Liver (tissue), 9 donors: Measurements from ENCODE around the gene SMYD3. TPM values are rescaled to one million over a fixed set of nuclear protein-coding genes. Genes with fewer than 3 reads are reported as not detected.

Experiments used
- DNase-seq: peaks from one replicate; pipeline ENCODE4 v3.0.0-alpha.2; 2017; ENCODE audit warnings: low spot score
- H3K27ac ChIP-seq, 2 donors: one replicate each; pipeline ENCODE4 v1.7.0; 2013; ENCODE audit warnings: inconsistent platforms in 2 of 2, low read length in 2 of 2, control low read depth in 1 of 2, low read depth in 1 of 2, mild to moderate bottlenecking in 1 of 2
- H3K27me3 ChIP-seq, 4 donors: one replicate each; pipeline versions ENCODE4 v1.6.1 to v1.7.0; 2013; ENCODE audit warnings: low read length in 3 of 4, inconsistent platforms in 1 of 4, mild to moderate bottlenecking in 1 of 4, moderate library complexity in 1 of 4; ENCODE audit not compliant: control insufficient read depth in 4 of 4, insufficient read depth in 4 of 4
- H3K36me3 ChIP-seq, 4 donors: one replicate each; pipeline versions ENCODE4 v1.6.1 to v1.7.0; 2013; ENCODE audit warnings: low read length in 3 of 4, mild to moderate bottlenecking in 3 of 4, low read depth in 1 of 4, moderate library complexity in 1 of 4; ENCODE audit not compliant: control insufficient read depth in 4 of 4, insufficient read depth in 3 of 4
- H3K4me1 ChIP-seq, 4 donors: one replicate each; pipeline versions ENCODE4 v1.6.1 to v1.7.0; 2013; ENCODE audit warnings: low read length in 3 of 4, mild to moderate bottlenecking in 3 of 4, moderate library complexity in 1 of 4; ENCODE audit not compliant: control insufficient read depth in 4 of 4, insufficient read depth in 4 of 4
- H3K4me3 ChIP-seq, 3 donors: one replicate each; pipeline versions ENCODE4 v1.6.1 to v1.7.0; 2013; ENCODE audit warnings: low read length in 3 of 3, control low read depth in 1 of 3, low read depth in 1 of 3, mild to moderate bottlenecking in 1 of 3
- H3K9ac ChIP-seq, 2 donors: one replicate each; pipeline ENCODE4 v1.7.0; 2013; ENCODE audit warnings: low read length in 2 of 2, mild to moderate bottlenecking in 2 of 2, moderate library complexity in 2 of 2, control low read depth in 1 of 2, low read depth in 1 of 2
- H3K9me3 ChIP-seq, 4 donors: one replicate each; pipeline versions ENCODE4 v1.6.1 to v1.7.0; 2013; ENCODE audit warnings: low read length in 3 of 4; ENCODE audit not compliant: control insufficient read depth in 4 of 4
- CTCF ChIP-seq: fragments of 150-350 bp; IDR thresholded peaks from 2 replicates; pipeline ENCODE4 v1.5.1; 2017; ENCODE audit warnings: improper control_type of control experiment, low read depth, low read length; ENCODE audit not compliant: missing input control
- EGR1 ChIP-seq, 2 donors: IDR thresholded peaks; 2 replicates each; pipeline ENCODE4 v1.6.1; 2016 to 2018; ENCODE audit warnings: antibody characterized with exemption in 2 of 2, low read depth in 2 of 2
- FOXA1 ChIP-seq: IDR thresholded peaks from 2 replicates; pipeline ENCODE4 v1.6.1; 2016; ENCODE audit warnings: antibody characterized with exemption
- GABPA ChIP-seq, 2 donors: IDR thresholded peaks in 1 of 2; conservative IDR thresholded peaks in 1 of 2; 2 replicates each; pipeline ENCODE4 v1.6.1; 2016; ENCODE audit warnings: antibody characterized with exemption in 2 of 2, mild to moderate bottlenecking in 1 of 2, moderate library complexity in 1 of 2
- HNF4A ChIP-seq, 2 donors: conservative IDR thresholded peaks; 2 replicates each; pipeline ENCODE4 v1.6.1; 2016; ENCODE audit warnings: antibody characterized with exemption in 2 of 2, mild to moderate bottlenecking in 2 of 2
- HNF4G ChIP-seq: IDR thresholded peaks from 2 replicates; pipeline ENCODE4 v1.6.1; 2016; ENCODE audit warnings: antibody characterized with exemption
- JUND ChIP-seq, 2 donors: IDR thresholded peaks; 2 replicates each; pipeline ENCODE4 v1.6.1; 2016; ENCODE audit warnings: antibody characterized with exemption in 2 of 2
- MAX ChIP-seq: IDR thresholded peaks from 2 replicates; pipeline ENCODE4 v1.6.1; 2016; ENCODE audit warnings: antibody characterized with exemption
- NR2F2 ChIP-seq: IDR thresholded peaks from 2 replicates; pipeline ENCODE4 v1.6.1; 2016; ENCODE audit warnings: antibody characterized with exemption
- RAD21 ChIP-seq, 2 donors: IDR thresholded peaks; 2 replicates each; pipeline ENCODE4 v1.6.1; 2016; ENCODE audit warnings: antibody characterized with exemption in 2 of 2, mild to moderate bottlenecking in 2 of 2
- RXRA ChIP-seq, 2 donors: IDR thresholded peaks; 2 replicates each; pipeline ENCODE4 v1.6.1; 2017 to 2018; ENCODE audit warnings: antibody characterized with exemption in 2 of 2, mild to moderate bottlenecking in 1 of 2
- SP1 ChIP-seq: IDR thresholded peaks from 2 replicates; pipeline ENCODE4 v1.6.1; 2018; ENCODE audit warnings: antibody characterized with exemption, mild to moderate bottlenecking
- TAF1 ChIP-seq: conservative IDR thresholded peaks from 2 replicates; pipeline ENCODE4 v1.6.1; 2016; ENCODE audit warnings: antibody characterized with exemption, mild to moderate bottlenecking
- YY1 ChIP-seq: IDR thresholded peaks from 2 replicates; pipeline ENCODE4 v1.6.1; 2016; ENCODE audit warnings: antibody characterized with exemption, mild to moderate bottlenecking
- ZBTB33 ChIP-seq: IDR thresholded peaks from 2 replicates; pipeline ENCODE4 v1.6.1; 2016; ENCODE audit warnings: antibody characterized with exemption
- WGBS: extraction: QIAGEN DNeasy Blood & Tissue Kit; methylation state at CpG from one replicate; pipeline ENCODE4 v1.1.7; 2013; 5-methylcytosine and 5-hydroxymethylcytosine counted together
- polyA plus RNA-seq, 2 donors: library from polyadenylated mRNA; stranded (reverse) in 1 of 2; unstranded in 1 of 2; fragments of 200-250 nt in 1 of 2; fragments of >200 nt in 1 of 2; fragmentation: Nextera tagmentation in 1 of 2; extraction: Ambion mirVana in 1 of 2; gene quantifications; one replicate each; pipeline versions ENCODE4 v1.2.1 to v1.2.3, GENCODE V29; 2013 to 2015
- total RNA-seq, 2 donors: library from RNA; depleted of rRNA; stranded (reverse); fragments of >200 nt; gene quantifications; one replicate each; pipeline ENCODE4 v1.2.3, GENCODE V29; 2014
- donor health status: healthy.
- donor health status: healthy.
- donor health status: healthy.
- donor health status: healthy.
- donor health status: healthy.

Gene SMYD3
- total and polyA plus RNA-seq, 4 donors = 3.1 to 9.1 (median 8.0) TPM

- DNase-seq = no peak
- no peak for TF ChIP-seq YY1
- Histone ChIP-seq H3K4me3 (no peak overlapping the region), H3K36me3 (no peaks in the 10 kb centered on the region), H3K27ac (no peak overlapping the region), H3K27me3 (no peaks in the 10 kb centered on the region), H3K9ac (no peak overlapping the region), H3K9me3 (no peaks in the 10 kb centered on the region), H3K4me1 (no peaks in the 10 kb centered on the region)
- WGBS = 92% methylated on average over 15 of the region's 15 CpGs
Measured at GRCh38 chr1:246200225-246200624, 306.9 kb downstream of the SMYD3 start.

- 86% methylated on average over 4 of the region's 4 CpGs for WGBS
- H3K9me3 ChIP-seq = no peaks in the 10 kb centered on the region
Measured at GRCh38 chr1:246199086-246199645, 307.9 kb downstream of the SMYD3 start.

GRCh38 chr1:246198115-246198816 lies 308.8 kb downstream of the SMYD3 start:
- no peak overlapping the region for H3K9ac ChIP-seq
- H3K4me3 ChIP-seq = no peak overlapping the region
- H3K27ac ChIP-seq = no peak overlapping the region
- 94% methylated on average over 2 of the region's 2 CpGs for WGBS
- no peak for DNase-seq
- H3K27me3 ChIP-seq = no peaks in the 10 kb centered on the region
- H3K4me1 ChIP-seq = no peaks in the 10 kb centered on the region
- TF ChIP-seq FOXA1 (no peak), YY1 (no peak), ZBTB33 (no peak), HNF4G (no peak), GABPA (IDR thresholded peaks at IDR 0.05 in 1 of 2, conservative IDR thresholded peaks at IDR 0.05 in 1 of 2) (no peak), MAX (no peak), RAD21 (IDR thresholded peaks at IDR 0.05) (no peak), HNF4A (conservative IDR thresholded peaks at IDR 0.05) (no peak), NR2F2 (no peak), CTCF (no peak), SP1 (no peak), EGR1 (IDR thresholded peaks at IDR 0.05; ENCODE audit: low read depth in 2 of 2) (no peak), RXRA (IDR thresholded peaks at IDR 0.05) (no peak), JUND (IDR thresholded peaks at IDR 0.05) (no peak)
- H3K36me3 ChIP-seq = no peaks in the 10 kb centered on the region
- no peaks in the 10 kb centered on the region for H3K9me3 ChIP-seq

More at GRCh38 chr1:246199086-246199645, 307.9 kb downstream of the SMYD3 start:
- Histone ChIP-seq H3K27ac (no peak overlapping the region), H3K27me3 (no peaks in the 10 kb centered on the region), H3K36me3 (no peaks in the 10 kb centered on the region), H3K4me3 (no peak overlapping the region), H3K4me1 (no peaks in the 10 kb centered on the region), H3K9ac (no peak overlapping the region)
- no peak for TF ChIP-seq HNF4A (conservative IDR thresholded peaks at IDR 0.05)
- TF ChIP-seq RXRA (IDR thresholded peaks at IDR 0.05) = no peak
- TF ChIP-seq NR2F2 = no peak
- no peak for TF ChIP-seq TAF1
- no peak for DNase-seq
